NB4 (cell line): ENCODE results near the gene PSD4.

Experiments used
- CTCF ChIP-seq: IDR thresholded peaks from one replicate; pipeline ENCODE4 v1.5.1; 2012; ENCODE audit warnings: low read depth, low read length
- MYC ChIP-seq: IDR thresholded peaks from 2 replicates; pipeline ENCODE4 v1.6.1; 2011; ENCODE audit warnings: low read depth, low read length
- POLR2A ChIP-seq: IDR thresholded peaks from 2 replicates; pipeline ENCODE4 v1.6.1; 2011; ENCODE audit warnings: mild to moderate bottlenecking; ENCODE audit not compliant: insufficient read length; ENCODE audit errors: extremely low read depth

GRCh38 chr2:113197347-113198047, 23.7 kb downstream of the PSD4 start:
- no peak for TF ChIP-seq CTCF
- no peak for TF ChIP-seq MYC
- no peak for TF ChIP-seq POLR2A
